Gastrocnemius medialis (tissue), 4 donors: ENCODE data around the gene CELSR3. TPM values are rescaled to one million over a fixed set of nuclear protein-coding genes. Genes with fewer than 3 reads are reported as not detected.

Source experiments
- ATAC-seq, 2 donors: fragments of 150-250 bp; one replicate each; pipeline ENCODE4 v1.9.1; 2016
- DNase-seq, 2 donors: peaks; one replicate each; pipeline ENCODE4 v3.0.0-alpha.2; 2019
- H3K27ac ChIP-seq, 4 donors: fragments of 200-600 bp; sonication (generic); 1 replicate in 1 of 4; 2 replicates in 3 of 4; pipeline ENCODE4 v1.5.1; 2016 to 2018; ENCODE audit warnings: mild to moderate bottlenecking in 2 of 4, moderate library complexity in 1 of 4
- H3K27me3 ChIP-seq, 3 donors: fragments of 200-600 bp; sonication (generic) in 2 of 3; 1 replicate in 1 of 3; 2 replicates in 2 of 3; pipeline versions ENCODE4 v1.5.1 to v1.6.0; 2016 to 2019; ENCODE audit warnings: mild to moderate bottlenecking in 1 of 3, moderate library complexity in 1 of 3
- H3K36me3 ChIP-seq, 2 donors: fragments of 200-600 bp; sonication (generic) in 1 of 2; one replicate each; pipeline ENCODE4 v1.5.1; 2017 to 2018
- H3K4me1 ChIP-seq, 2 donors: fragments of 200-600 bp; sonication (generic) in 1 of 2; one replicate each; pipeline ENCODE4 v1.5.1; 2016 to 2017; ENCODE audit warnings: mild to moderate bottlenecking in 2 of 2
- H3K4me3 ChIP-seq, 4 donors: fragments of 200-600 bp; sonication (generic) in 3 of 4; 1 replicate in 1 of 4; 2 replicates in 3 of 4; pipeline ENCODE4 v1.5.1; 2016 to 2019; ENCODE audit warnings: mild to moderate bottlenecking in 2 of 4
- H3K9me3 ChIP-seq, 3 donors: fragments of 200-600 bp; sonication (generic) in 2 of 3; 1 replicate in 1 of 3; 2 replicates in 2 of 3; pipeline ENCODE4 v1.5.1; 2016 to 2019
- POLR2A ChIP-seq, 2 donors: fragments of 450-650 bp; IDR thresholded peaks; one replicate each; pipeline ENCODE4 v1.6.1; 2017; ENCODE audit warnings: antibody characterized with exemption in 2 of 2, mild to moderate bottlenecking in 2 of 2, moderate library complexity in 2 of 2
- in situ Hi-C, 4 donors: fragments of 200-750 bp; cut with MboI; loops; one replicate each; pipeline versions ENCODE4 v1.15.0 to v1.8.0; 2017; ENCODE audit warnings: low sequenced_read_pairs in 4 of 4
- intact Hi-C: fragments of 100-400 bp; cut with DNase I; formaldehyde crosslinking; loops from one replicate; pipeline ENCODE4 v1.15.1; 2023; ENCODE audit warnings: low total_unique reads
- total RNA-seq, 4 donors: library from RNA; depleted of rRNA; stranded (reverse); fragments of >200 nt; gene quantifications; one replicate each; pipeline versions ENCODE4 v1.1.0 to v1.2.3, GENCODE V29; 2016
- TF ChIP-seq, protein P1 (sequence below), 5 experiments: fragments of 450-650 bp in 3 of 5; fragments of 200-600 bp in 2 of 5; sonication (generic) in 2 of 5; IDR thresholded peaks in 4 of 5; conservative IDR thresholded peaks in 1 of 5; 1 replicate in 4 of 5; 2 replicates in 1 of 5; pipeline ENCODE4 v1.5.1; 2016 to 2019; ENCODE audit warnings: antibody characterized with exemption in 5 of 5, mild to moderate bottlenecking in 3 of 5, moderate library complexity in 3 of 5

Gene CELSR3
- total RNA-seq, 4 donors from 2014 or later: 0.02 to 0.25 (median 0.05) TPM; not detected in 1

DNA sequence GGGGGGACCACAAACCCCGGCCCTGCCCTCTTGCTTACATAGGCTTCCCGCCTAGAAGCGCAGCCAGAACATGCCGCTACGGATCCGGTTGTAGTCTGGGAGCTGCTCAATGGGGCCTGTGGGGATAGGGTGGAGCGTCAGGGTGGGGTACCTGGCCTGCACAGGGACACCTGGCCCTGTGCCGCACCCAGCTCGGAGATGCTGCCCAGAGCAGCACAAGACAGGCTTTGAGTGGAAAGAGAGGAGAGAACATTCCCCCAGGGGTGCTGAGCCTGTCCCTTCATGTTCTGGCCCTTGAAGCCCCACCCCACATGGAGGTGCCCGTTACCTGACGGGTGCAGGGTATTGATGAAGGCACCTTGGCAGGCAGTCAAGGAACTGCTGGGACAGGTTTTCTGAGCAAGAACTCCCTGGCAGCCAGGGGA lies 63.6 kb downstream of the CELSR3 start:
- DNase-seq: peak in 1 of 2 donors; percentile 54
- Histone ChIP-seq H3K4me3 (peak overlapping the region in 1 of 4 donors; percentile 33), H3K27ac (peak overlapping the region; percentile 85 to 98 (median 92)), H3K36me3 (peaks cover 0 to 42% of the 10 kb centered on the region in 2 donors), H3K27me3 (no peaks in the 10 kb centered on the region), H3K4me1 (peaks cover 69 to 70% of the 10 kb centered on the region in 2 donors), H3K9me3 (no peaks in the 10 kb centered on the region)
- in situ Hi-C loops: no loop called here
- intact Hi-C loops: no loop called here
- ATAC-seq: no peak
- TF ChIP-seq POLR2A (IDR thresholded peaks at IDR 0.05): no peak
- TF ChIP-seq, protein P1, sequence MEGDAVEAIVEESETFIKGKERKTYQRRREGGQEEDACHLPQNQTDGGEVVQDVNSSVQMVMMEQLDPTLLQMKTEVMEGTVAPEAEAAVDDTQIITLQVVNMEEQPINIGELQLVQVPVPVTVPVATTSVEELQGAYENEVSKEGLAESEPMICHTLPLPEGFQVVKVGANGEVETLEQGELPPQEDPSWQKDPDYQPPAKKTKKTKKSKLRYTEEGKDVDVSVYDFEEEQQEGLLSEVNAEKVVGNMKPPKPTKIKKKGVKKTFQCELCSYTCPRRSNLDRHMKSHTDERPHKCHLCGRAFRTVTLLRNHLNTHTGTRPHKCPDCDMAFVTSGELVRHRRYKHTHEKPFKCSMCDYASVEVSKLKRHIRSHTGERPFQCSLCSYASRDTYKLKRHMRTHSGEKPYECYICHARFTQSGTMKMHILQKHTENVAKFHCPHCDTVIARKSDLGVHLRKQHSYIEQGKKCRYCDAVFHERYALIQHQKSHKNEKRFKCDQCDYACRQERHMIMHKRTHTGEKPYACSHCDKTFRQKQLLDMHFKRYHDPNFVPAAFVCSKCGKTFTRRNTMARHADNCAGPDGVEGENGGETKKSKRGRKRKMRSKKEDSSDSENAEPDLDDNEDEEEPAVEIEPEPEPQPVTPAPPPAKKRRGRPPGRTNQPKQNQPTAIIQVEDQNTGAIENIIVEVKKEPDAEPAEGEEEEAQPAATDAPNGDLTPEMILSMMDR (IDR thresholded peaks at IDR 0.05 in 4 of 5, conservative IDR thresholded peaks at IDR 0.05 in 1 of 5): no peak

DNA sequence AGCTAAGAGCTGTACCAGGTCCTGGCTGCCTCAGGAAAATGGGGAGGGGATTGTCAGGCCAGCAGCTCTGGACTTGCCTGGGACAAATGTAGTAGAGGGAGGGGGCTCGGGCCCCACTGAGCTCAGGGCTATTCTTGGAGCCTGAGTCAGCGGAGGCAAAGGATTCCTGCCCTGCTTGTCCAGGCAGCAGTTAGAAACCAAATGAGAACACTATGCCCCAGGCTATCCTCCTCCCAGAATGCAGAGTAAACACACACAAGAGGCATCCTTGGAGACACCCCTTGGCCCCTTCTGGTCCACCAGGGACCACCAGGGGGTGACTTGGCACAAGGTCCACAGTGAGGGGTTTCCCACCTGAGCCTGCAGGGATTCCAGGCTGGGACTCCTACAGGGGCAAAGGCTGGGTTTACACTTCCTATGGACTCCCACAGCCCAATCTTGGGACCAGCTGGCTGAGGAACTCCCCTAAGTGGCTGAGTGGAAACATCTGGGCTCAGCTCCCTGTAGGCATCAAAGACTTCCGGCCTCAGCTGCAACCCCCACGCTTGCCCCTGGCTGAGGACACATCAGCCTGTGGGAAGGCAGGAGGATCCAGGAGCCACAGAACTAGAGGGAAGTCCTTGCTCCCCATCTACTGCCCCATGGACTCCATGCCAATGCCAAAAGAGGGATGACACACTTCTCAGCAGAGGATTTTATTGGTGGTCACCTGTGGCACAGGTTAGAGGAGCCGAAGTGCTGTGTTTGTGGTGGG lies 64.2 kb downstream of the CELSR3 start:
- peaks cover 0 to 36% of the 10 kb centered on the region in 2 donors for H3K36me3 ChIP-seq
- H3K9me3 ChIP-seq: no peaks in the 10 kb centered on the region
- H3K4me1 ChIP-seq: peaks cover 67 to 70% of the 10 kb centered on the region in 2 donors
- H3K27me3 ChIP-seq: no peaks in the 10 kb centered on the region
- DNase-seq (peak; percentile 89 to 93), ATAC-seq (peak; percentile 75 to 82)
- peak overlapping the region; percentile 85 to 98 (median 92) for H3K27ac ChIP-seq
- peak in 1 of 2 donors; percentile 52 for TF ChIP-seq POLR2A (IDR thresholded peaks at IDR 0.05)
- TF ChIP-seq, protein P1 (IDR thresholded peaks at IDR 0.05 in 4 of 5, conservative IDR thresholded peaks at IDR 0.05 in 1 of 5): no peak
- in situ Hi-C loops (no loop called here), intact Hi-C loops (no loop called here)
- peak overlapping the region in 1 of 4 donors; percentile 33 for H3K4me3 ChIP-seq

DNA sequence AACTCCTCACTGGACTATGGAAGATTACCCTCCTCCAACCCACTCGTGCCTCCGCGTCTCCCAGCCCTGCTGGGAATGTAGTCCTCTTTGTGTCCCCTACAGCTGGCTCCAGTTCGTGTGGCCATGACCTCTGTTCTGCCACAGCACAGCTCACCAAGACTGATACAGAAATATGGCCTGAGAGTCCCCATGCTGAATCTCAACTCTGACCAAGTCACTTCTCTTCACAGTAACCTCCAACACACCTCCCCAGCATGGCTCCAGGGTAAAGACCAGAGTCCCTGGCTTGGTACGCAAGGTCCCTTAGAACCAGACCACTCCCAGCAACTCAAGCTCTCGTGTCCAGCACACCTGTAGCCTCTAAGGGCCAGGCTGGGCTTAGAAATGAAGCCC lies 65.3 kb downstream of the CELSR3 start:
- H3K27ac ChIP-seq: peak overlapping the region; percentile 85 to 98 (median 92)
- no peak for TF ChIP-seq POLR2A (IDR thresholded peaks at IDR 0.05)
- TF ChIP-seq, protein P1 (IDR thresholded peaks at IDR 0.05 in 4 of 5, conservative IDR thresholded peaks at IDR 0.05 in 1 of 5): no peak
- intact Hi-C loops (no loop called here), in situ Hi-C loops (no loop called here)
- no peak overlapping the region for H3K4me3 ChIP-seq
- no peaks in the 10 kb centered on the region for H3K9me3 ChIP-seq
- peaks cover 65 to 70% of the 10 kb centered on the region in 2 donors for H3K4me1 ChIP-seq
- peaks cover 0 to 25% of the 10 kb centered on the region in 2 donors for H3K36me3 ChIP-seq
- H3K27me3 ChIP-seq: no peaks in the 10 kb centered on the region
- no peak for DNase-seq
- no peak for ATAC-seq

DNA sequence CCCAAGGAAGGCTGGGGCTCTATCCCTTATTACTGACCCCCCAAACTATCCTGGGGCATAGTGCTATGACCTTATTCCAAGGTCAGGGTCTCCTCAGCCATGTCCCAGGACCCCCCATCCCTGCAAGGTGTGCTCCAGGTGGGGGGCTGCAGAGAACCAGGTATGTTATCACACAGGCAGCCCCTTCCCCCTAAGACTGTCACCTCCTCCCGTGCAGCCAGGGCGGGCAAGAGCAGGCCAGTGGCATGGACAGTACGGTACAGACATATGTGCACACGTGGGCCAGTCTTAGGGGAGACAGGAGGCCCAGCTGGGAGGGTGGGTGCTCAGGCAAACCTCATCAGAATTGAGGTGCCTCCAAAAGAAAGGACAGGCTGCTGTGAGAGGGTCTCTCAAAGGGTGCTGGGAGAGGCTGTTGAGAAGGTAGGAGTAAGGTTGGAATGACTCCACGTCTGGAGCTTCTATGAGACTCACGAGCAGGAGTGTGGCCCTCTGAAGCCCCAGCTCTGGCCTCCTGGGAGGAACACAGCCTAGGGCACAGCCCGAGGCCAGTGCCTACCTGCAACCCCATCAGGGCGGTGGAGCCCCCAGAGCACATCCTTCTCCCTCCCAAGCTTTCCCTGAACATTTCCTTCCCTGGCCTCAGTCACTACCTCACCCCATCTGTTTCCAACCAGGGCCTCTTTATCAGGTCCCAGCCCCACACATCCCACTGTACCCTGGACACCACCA lies 65.8 kb downstream of the CELSR3 start:
- intact Hi-C loops: no loop called here

More for the DNA sequence above, 65.8 kb downstream of the CELSR3 start:
- no peak overlapping the region for H3K4me3 ChIP-seq
- TF ChIP-seq, protein P1 (IDR thresholded peaks at IDR 0.05 in 4 of 5, conservative IDR thresholded peaks at IDR 0.05 in 1 of 5): no peak
- no peak for TF ChIP-seq POLR2A (IDR thresholded peaks at IDR 0.05)
- DNase-seq (no peak), ATAC-seq (no peak)
- in situ Hi-C loops: no loop called here
- H3K36me3 ChIP-seq: peaks cover 0 to 24% of the 10 kb centered on the region in 2 donors
- peak overlapping the region; percentile 85 to 98 (median 92) for H3K27ac ChIP-seq
- no peaks in the 10 kb centered on the region for H3K9me3 ChIP-seq
- H3K27me3 ChIP-seq: no peaks in the 10 kb centered on the region
- peaks cover 62 to 70% of the 10 kb centered on the region in 2 donors for H3K4me1 ChIP-seq
